Erythroblast (primary cell): ENCODE results near the gene TMEFF2.
"Not testable (repeated sequence)": the region's sequence is repeated elsewhere in the genome, so short reads cannot be mapped to it uniquely, and the experiment has no call there.

ENCODE experiments used
- DNase-seq, 2 experiments: peaks; one replicate each; lab custom pipeline; 2025; lab: John Stamatoyannopoulos, UW
- GATA1 ChIP-seq: IDR thresholded peaks from 2 replicates; pipeline ENCODE4 v1.6.1; 2011; ENCODE audit warnings: low read depth, mild to moderate bottlenecking, control low read depth, low read length, moderate library complexity
- POLR2A ChIP-seq: IDR thresholded peaks from 2 replicates; pipeline ENCODE4 v1.6.1; 2011; ENCODE audit warnings: mild to moderate bottlenecking, low read length

The TMEFF2 gene

DNA sequence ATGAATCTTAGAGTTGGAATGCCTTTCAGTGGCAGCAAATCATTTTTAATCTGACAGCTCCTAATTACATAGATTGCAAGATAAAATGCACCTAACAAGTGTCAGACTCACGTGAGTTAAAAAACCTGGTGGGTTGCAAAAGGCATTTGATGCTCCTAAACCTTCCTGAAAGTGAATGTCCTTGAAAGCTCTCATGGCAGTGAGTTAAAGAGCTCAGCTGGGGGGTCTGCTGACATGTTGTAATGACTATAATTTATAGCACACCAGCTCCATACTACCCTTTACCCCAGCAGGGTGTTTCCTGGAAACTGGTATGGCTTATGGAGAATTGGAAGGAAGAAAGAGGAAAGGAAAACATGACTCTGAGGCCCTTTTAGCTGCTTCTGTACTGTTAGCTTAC is 256.0 kb downstream of the TMEFF2 start:
- TF ChIP-seq GATA1 (no peak), POLR2A (no peak)

DNA sequence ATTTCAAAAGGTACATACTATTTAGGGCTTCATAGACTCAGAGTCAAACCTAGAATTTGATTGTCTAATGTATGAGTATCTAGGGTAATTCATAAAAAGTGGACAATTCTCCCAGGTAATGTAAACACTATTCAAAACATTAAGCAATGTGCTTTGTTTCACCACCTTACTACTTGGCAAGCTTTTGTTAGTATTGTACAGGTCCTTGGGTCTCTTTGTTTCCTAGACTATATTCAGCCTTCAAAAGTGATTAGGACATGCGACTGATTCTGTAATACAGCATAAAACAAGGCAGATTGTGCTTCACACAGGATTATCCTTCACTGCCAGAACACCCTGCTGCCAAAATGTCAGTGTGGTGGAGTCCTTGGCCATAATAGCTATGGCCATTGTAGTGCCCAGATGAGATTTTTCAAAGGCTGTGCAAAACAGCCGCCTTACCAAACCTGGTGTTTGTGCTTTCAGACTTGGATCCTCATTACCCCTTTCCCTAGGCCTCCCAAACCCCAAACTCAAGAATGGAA is 257.8 kb downstream of the TMEFF2 start:
- TF ChIP-seq GATA1 (no peak), POLR2A (no peak)
- DNase-seq: no peak

More for the DNA sequence above, 256.0 kb downstream of the TMEFF2 start:
- no peak for DNase-seq

DNA sequence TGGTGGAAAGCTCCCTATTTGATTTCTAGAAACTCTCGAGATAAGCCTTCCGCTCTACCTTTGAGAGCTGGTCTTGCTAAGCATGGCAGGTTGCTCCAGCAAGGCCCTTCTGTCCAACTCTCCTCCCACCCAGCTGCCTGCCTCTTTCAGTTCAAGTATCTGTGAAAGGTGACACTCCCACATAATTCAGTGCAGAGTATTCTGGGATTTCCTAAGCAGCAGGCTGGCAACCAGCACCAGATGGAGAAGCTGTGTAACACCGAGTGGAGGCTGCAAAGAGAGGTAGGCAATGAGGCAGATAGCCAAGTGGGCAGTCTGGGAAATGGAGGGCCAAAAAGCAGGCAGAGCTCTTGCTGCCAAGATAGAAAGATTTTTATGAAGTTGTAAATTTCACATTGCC is 259.5 kb downstream of the TMEFF2 start:
- no peak for TF ChIP-seq POLR2A
- no peak for TF ChIP-seq GATA1
- no peak for DNase-seq

DNA sequence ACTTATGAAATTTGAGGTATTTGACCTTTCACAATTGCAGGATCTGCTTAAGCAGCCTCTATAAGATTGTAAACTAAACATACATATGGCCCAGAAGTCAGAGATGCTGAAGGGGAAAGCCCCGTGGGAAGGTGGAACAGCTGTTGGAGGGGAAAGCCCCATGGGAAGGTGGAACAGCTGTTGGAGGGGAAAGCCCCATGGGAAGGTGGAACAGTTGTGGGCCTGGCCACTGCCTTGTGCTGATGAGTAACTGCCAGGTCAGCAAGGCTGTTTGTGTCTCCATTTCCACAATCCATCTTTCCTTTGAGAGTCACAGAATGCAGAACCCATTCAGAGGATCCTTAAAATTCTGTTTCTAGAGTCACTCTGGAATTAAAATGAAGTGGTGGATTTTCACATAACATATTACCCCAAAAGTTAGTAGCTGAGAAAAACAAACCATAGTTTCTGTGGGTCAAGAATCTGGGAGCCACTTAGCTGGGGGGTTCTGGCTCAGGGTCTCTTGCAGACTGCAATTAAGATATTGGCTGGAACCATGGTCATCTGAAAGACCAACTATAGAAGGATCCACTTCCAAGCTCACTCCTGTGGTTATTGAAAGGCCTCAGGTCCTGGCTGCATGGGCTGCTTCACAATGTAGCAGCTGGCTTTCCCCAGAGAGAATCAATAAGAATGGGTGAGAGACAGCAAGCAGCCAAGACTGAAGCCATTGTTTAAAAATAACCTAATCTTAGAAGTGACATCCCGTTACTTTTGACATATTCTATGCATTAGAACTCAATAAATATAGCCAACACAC is 261.2 kb downstream of the TMEFF2 start:
- TF ChIP-seq POLR2A (no peak), GATA1 (no peak)
- DNase-seq: no peak

DNA sequence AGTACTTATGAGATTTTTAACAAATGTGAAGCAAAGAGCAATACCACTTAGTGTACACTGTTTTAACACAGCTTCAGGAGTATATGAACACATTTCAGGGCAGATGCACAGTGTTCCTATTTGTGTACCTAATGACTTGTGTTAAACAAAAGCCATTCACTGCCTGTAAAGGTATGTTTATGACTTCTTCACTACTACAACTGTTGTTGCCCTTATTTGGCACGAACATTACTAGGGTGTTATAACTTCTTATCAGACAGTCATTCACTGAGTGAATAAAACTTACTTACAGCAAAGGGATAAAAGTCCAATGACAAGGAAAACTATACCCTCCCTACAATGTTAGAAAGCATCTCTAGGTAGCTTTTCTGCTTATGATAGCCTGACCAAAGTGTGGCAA is 262.4 kb downstream of the TMEFF2 start:
- TF ChIP-seq GATA1 (no peak), POLR2A (no peak)
- no peak for DNase-seq

DNA sequence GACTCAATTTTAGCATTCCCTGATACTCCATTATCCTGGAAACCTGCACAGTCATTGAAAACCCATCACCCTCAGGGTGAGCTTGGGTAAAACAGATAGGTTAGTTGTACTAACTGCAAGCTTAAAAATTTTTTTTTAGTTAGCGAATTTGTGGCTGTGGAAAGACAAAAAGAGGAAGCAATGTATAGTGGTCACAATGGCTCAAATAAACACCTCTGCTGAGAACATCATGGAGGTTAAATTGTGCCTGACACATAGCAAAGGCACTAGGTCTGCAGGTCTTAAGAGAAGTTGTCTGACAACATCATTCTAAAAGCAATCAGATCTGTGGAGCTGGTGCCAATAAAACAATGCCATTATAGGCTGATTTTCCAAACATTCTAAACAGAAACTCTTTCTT is 263.4 kb downstream of the TMEFF2 start:
- DNase-seq: no peak
- TF ChIP-seq GATA1: no peak
- TF ChIP-seq POLR2A: no peak

DNA sequence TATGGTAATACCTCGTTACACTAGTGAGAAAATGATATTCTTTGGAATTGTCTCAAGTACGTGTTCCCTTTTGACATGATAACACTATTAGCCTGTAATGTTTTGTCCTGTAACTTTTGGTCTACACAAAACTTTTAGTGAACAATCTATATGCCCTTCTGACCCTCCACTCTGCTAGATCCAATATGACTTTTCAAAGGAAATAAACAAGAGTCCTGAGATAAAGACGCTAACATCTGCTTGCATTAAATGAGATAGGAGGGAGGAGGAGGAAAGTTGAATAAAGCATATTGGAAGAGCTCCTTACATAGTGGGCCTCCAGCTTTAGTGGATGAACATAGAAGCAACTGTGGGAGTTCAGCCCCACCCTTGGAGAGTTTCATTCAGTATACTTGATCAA is 264.5 kb downstream of the TMEFF2 start:
- DNase-seq: no peak
- TF ChIP-seq GATA1 (no peak), POLR2A (no peak)

DNA sequence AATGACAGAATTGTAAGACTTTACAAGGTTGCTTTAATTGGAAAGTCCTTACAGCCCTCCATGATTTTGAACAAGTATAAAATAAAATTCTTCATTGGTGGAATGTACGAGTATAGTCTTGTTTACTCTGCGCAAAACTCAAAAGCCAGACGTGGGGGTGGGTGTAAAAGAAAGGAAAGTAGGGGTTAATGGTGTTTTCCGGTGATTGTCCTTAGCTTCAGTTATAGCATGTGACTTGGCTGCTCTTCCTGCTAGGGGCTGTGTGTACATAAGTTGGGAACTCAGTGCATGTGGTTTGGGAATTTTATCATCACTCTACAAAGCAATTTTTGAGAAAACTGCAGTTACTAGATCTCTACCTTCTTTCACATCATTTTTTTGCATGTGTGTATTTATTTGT is 265.4 kb downstream of the TMEFF2 start:
- DNase-seq: no peak
- TF ChIP-seq GATA1: no peak
- no peak for TF ChIP-seq POLR2A

DNA sequence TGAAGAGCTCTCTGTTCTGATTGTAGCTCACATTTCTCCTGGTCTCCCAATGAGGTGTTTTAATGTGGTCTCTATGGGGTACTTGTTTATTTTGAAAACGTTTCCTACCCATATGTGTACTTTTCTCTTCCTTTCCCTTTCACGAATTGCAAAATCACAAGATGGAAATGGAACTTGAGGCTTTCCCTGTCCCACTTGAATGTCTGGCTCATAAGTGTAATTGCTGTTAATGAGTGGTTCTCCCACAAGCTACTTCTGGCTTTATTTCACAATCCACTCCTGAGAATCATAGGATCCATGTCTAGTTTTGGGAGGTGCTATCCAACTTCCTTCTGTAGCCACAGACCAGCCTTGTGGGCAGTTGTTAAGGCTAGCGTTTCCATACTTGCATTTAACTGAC is 266.7 kb downstream of the TMEFF2 start:
- TF ChIP-seq POLR2A: no peak
- TF ChIP-seq GATA1: no peak
- DNase-seq: no peak

DNA sequence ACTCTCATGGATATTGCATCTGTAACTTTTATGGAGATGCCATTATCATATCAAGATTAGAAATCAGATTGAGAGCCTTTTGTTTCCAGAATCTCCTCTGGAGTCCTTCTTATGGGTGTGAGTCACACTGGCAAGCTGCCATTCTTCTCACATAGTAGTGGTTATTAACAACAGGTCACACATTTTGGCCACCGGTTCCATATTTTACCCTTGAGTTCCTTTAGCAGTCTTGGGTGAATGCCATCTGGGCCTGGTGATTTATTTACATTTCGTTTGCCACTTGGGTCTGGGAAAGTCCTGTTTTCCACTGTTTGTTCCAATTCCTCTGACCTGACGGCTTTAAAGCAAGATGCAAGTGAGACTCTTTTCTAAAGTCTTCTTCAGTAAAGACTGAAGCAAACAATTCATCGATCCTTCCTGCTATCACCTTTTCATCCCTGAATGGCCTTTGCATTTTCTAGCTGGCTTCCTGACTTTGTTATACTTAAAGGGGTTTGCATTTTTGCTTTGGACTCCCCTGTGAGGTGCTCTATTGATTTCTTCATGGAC is 267.3 kb downstream of the TMEFF2 start:
- no peak for TF ChIP-seq GATA1
- no peak for TF ChIP-seq POLR2A
- DNase-seq: peak in 1 of 2 experiments; percentile 30

DNA sequence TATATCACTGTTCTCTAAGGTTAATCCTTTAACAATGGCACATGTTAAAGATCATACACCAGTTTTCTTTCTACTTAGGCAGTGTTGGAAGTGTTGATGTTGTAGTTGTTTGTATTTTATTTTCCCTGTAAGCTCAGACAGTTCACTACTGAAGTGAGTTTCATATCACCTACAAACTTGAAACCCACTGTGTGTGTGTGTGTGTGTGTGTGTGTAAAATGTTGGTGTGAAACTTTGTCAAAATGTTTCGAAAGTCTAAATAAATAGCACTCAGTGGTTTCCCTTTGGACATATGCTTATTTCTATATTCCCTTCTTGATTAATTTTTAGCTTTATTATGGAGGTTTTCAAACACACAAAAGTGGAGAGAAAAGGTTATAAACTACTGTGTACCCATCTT is 268.1 kb downstream of the TMEFF2 start:
- TF ChIP-seq GATA1 (no peak), POLR2A (no peak)
- no peak for DNase-seq

DNA sequence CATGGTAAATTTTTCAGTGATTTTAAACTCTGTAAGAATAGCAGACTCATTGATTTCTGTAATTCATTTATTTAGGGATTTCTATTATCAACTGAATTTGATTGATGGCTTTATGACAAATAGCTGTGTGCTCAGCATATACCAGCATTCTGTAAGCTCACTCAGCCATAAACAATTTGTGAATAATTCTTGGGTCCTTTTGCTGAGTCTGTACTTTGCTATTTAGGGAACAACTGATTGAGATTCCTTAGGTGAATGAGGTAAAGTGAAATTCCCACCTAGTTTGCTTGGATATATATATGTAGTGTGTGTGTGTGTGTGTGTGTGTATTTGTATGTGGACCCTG is 271.1 kb downstream of the TMEFF2 start:
- no peak for DNase-seq
- TF ChIP-seq POLR2A (no peak), GATA1 (no peak)

DNA sequence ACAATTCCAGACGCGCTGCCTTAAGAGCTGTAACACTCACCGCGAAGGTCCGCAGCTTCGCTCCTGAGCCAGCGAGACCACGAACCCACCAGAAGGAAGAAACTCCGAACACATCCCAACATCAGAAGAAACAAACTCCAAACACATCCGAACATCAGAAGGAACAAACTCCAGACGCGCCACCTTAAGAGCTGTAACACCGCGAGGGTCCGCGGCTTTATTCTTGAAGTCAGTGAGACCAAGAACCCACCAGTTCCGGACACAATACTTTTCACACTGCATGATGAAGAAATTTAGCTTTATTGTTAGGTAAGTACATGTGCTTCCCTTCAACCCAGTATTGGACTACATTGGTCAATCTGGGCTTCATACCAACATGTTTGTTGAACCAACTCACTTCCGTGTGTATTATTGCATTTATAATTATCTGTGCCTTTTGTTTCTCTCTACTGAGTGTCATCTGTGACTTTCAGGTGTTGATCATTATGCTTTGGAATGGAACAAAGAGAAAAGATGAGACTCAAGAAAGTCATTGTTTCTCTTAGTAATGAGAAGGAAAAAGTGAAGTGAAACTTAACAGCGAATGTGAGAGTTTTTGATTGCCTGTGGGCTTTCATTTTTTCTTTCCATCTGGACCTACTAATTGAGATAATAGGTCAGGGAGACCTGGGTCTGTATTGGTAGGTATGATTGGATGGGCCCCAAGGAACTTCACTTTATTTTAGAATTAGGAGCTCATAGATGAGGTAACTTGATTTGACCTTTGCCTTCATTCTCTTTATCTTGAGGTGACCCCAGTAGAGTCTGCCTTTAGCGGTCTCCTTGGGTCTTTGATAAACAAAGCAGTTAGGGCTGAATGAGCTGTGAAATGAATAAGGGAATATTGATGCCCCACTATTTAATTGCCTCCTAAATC is 271.7 kb downstream of the TMEFF2 start:
- DNase-seq: no peak

DNA sequence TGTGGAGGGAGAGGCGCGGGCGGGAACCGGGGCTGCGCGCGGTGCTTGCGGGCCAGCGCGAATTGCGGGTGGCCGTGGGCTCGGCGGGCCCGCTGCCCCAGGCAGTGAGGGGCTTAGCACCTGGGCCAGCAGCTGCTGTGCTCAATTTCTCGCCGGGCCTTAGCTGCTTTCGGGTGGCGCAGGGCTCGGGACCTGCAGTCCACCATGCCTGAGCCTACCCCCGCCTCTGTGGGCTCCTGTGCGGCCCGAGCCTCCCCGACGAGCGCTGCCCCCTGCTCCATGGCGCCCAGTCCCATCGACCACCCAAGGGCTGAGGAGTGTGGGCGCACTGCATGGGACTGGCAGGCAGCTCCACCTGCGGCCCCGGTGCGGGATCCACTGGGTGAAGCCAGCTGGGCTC is 273.1 kb downstream of the TMEFF2 start:
- DNase-seq: not testable (repeated sequence)

More for the DNA sequence above, 271.7 kb downstream of the TMEFF2 start:
- no peak for TF ChIP-seq POLR2A
- no peak for TF ChIP-seq GATA1
